ENCODE data around the gene RASGEF1C.

Gene RASGEF1C

DNA sequence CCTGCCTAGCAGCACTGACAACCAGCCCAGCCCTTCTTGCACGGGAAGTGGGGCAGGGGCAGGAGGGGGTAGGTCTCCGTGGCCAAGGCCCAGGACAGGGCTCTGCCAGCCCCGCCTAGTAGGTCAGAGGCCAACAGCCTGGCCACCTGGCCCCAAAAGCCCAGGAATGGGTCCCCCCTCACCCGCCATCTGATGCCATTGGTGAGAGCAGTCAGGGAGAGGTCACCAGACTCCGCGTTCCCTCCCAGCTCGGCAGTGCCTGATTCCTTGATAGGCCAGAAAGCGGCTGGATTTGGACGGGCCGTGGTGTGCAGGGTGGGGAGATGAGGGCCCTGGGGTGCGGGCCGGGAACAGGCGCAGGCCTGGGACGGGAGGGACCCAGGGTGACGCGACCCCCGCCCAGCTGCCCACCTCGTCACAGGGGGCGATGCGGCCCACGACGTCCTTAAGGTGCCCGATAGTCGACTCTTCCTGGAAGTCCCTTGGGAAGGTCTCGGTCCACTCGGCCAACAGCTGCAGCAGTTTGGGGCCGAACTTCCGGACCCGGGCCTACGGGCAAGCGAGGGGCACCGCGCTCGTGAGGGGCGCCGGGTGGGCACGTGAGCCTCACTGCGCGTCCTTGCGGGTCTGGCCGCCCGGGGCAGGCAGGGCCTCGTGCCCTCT lies 72.9 kb downstream of the RASGEF1C start:
- DNase-seq: no peak
- TF ChIP-seq GATA1 (IDR thresholded peaks at IDR 0.05; ENCODE audit: low read depth, low read length) (no peak), POLR2A (IDR thresholded peaks at IDR 0.05; ENCODE audit: low read length) (no peak)

DNA sequence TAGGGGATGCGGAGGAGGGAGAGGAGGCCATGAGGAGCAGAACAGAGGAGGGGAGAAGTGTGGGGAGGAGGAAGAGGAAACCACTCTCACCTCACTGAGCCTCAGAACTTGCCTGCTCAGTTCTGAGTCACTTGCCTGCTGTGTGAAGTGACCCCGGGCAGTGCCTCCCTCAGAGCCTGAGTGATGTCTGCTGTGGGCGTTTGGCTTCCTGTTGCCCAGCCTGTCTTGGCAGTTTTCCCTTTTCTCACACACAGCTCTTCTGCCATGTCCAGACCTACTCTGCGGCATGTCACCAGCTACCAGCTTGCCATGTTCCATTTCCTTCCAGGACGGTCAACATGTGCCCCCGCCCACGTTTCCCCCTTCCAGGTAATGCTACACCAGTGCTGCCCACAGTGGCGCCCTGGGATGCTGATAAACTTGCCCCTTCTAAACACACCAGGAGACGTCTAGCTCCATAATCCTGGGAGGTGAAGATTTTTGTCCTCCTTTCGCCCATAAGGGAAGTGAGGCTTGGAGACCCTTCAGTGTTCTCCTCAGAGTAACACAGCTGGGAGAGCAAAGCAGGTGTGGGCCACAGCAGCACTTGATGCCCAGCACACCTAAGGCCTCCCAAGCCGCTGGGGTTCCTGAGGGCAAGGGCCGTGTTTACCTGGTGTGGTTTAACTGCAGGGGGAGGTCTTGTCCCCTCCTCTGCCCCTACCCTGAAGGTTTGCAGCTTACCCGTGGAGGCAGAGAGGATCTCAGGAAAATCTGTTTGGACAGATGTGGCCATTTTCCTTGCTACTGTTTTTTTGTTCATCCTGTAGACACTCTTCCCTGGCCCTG lies 73.7 kb downstream of the RASGEF1C start:
- DNase-seq: no peak
- TF ChIP-seq POLR2A (IDR thresholded peaks at IDR 0.05; ENCODE audit: low read length) (no peak), GATA1 (IDR thresholded peaks at IDR 0.05; ENCODE audit: low read depth, low read length) (no peak)

DNA sequence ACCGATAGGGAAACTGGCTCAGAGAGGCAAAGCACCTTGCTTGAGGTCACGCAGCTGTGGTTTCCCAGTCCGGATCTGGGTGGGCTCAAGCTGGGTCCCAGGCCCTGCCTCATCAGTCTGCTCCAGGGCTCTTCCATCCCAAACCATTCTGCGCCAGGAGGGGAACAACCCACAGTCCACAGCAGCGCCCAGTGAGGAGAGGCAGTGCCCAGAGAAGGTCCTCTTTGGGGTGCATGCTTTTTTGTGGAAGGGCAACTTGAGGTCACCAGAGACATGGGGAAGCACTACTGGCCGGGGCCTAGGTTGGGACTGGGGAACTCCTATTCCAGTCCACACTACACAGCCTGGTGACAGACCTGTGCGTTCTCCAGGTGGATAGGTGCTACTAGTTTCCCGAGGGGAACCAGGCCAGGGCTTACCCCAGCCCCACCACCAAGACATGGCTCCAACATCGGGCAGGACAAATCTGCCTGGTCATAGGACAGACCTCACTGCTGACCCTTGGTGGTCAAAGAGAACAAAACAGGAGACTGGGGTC lies 75.0 kb downstream of the RASGEF1C start:
- DNase-seq: no peak
- TF ChIP-seq GATA1 (IDR thresholded peaks at IDR 0.05; ENCODE audit: low read depth, low read length) (no peak), POLR2A (IDR thresholded peaks at IDR 0.05; ENCODE audit: low read length) (no peak)

DNA sequence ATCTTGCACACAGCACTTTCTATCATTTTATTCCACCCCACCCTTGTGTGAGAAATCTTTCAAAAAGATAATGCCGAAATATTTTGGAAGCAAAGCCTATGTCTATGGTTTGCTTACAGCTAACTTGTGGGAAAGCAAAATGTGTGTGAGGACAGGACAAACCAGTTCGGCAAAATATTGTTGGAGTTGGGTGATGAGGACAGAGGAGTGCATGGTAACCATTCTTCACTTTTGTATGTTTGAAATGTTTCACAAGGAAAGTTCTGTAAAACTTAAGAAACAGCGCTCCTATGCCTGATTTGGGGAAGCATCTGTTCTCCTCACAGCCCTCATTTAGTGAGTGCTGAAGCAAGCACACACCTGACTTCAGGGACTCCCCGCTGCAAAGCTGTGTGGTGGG lies 75.5 kb downstream of the RASGEF1C start:
- DNase-seq: no peak
- TF ChIP-seq POLR2A (IDR thresholded peaks at IDR 0.05; ENCODE audit: low read length): no peak
- TF ChIP-seq GATA1 (IDR thresholded peaks at IDR 0.05; ENCODE audit: low read depth, low read length): no peak

DNA sequence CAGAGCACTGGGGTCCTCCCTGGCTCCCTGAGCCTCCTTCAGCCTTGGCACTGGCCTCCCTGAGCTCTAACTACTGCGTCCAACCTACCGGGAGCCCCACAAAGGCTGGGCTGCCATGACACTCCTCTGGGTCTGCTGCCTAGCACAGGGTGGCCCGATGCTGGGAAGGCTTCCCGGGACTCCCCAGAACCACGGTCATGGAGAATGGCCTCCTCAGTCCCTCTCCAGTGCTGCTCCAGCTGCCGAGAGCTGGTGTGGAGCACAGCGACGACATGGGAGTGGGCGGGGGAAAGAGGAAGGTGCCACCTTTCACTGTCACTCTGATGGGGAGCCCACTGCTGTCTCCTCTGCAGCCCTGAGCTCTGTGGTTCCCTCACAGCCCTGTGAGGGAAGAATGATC lies 76.0 kb downstream of the RASGEF1C start:
- no peak for DNase-seq
- TF ChIP-seq GATA1 (IDR thresholded peaks at IDR 0.05; ENCODE audit: low read depth, low read length) (no peak), POLR2A (IDR thresholded peaks at IDR 0.05; ENCODE audit: low read length) (no peak)

DNA sequence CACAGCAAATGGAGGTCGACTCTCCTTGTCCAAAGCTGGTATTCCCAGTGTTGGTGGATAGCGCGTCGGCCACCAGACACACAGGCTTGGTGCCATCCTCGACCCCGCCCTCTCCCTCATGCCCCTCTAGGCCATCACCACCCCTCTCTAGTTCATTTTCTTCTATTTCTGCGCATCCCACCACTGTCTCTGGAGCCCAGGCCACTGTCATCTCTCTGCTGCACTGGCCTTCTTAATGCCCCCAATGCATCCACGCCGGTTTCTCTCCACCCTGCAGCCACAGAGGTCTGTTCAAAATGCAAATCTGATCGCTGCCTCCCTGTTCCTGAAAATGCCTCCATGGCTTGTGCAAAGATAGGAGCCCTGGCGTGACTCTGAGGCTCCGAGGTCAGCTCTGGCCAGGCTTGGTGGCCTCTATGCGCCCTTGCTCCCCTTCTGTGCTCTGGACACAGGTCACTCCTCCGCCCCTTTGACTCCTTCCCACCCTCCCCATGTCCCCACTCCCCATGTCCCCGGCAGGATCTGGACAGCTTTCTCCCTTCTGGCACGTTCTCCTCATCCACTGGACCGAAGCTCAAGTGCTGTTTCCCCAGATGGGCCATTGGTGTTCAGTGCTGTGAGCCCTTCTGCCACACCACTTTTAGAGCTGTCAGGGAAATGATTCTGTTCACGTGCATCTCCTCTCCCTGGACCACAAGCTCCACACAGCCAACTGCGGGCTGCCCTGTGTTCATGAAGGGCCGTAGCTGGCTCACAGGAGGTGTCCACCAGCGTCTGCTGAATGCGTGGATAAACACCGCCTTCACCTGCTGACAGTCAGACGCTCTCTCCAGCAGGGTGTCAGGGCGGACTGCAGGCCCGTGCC lies 77.9 kb downstream of the RASGEF1C start:
- no peak for DNase-seq
- no peak for TF ChIP-seq GATA1 (IDR thresholded peaks at IDR 0.05; ENCODE audit: low read depth, low read length)
- TF ChIP-seq POLR2A (IDR thresholded peaks at IDR 0.05; ENCODE audit: low read length): no peak

DNA sequence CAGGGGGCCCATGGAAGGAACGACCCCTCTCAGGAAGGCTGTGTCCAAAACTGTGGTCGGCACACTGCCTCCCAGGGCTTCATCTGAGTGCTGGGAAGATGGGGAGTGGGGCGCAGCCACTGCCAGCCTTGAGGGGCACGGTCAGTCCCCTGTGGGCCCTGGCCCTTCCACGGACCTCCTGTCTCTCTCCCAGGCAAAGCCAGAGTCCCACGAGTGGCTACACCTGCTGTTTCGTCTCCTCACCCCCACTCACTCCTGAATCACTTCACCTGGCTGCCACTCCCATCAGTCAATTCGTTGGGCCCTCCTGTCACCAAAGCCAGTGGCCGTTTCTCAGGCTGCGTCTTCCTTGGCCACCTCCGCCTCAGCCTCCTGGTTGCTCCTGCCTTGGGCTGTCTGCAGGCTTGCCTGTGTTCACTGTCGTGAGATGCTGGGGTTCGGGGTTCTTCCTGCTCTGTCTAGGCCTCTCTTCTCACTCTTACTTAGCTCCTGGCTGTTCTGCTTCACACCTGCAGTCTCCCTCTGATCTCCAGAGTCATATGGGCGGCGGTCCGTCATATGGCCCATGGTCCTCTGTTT lies 78.6 kb downstream of the RASGEF1C start:
- TF ChIP-seq GATA1 (IDR thresholded peaks at IDR 0.05; ENCODE audit: low read depth, low read length) (no peak), POLR2A (IDR thresholded peaks at IDR 0.05; ENCODE audit: low read length) (no peak)
- no peak for DNase-seq

DNA sequence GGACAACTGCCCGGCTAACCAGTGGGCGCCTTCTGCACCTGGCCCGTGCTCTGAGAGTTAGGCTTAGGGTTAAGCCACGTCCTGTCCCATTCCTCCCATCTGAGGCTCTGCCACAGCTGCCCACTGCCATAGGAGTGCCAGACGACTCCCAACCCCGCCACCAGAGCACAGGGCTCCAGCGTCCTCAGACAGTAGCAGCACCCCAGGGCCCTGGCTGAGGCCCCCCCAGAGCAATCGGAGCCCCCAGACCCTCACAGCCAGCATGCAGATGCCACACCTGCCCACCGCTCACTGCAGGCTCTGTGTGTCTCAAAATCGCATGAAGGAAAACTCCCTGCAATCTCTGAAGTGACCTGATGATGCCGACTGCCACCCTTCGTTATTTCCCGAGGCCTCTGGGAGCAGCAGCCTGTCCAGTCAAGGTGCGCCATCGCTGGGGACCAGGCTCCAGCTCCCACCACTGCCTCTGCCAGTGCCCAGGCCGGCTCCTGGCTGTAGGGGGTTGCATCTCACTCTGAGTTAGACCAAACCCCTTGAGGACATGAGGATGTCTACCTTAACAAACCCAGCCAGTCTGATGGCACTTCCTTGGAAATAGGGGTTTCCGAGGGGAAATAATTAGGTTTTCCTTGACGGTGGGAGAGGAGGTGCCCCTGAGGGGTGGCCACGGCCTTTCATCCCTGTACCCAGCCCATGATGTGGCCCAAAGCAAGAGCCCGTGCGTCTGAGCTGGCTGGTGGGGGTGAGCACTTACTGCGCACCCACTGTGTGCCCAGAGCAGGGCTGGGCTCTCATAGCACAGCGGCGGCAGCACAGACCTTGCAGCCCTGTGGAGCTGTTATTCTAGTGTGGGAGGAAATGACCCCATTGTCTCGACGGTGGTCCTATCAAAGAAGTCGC lies 79.5 kb downstream of the RASGEF1C start:
- TF ChIP-seq GATA1 (IDR thresholded peaks at IDR 0.05; ENCODE audit: low read depth, low read length) (no peak), POLR2A (IDR thresholded peaks at IDR 0.05; ENCODE audit: low read length) (no peak)
- DNase-seq: no peak

DNA sequence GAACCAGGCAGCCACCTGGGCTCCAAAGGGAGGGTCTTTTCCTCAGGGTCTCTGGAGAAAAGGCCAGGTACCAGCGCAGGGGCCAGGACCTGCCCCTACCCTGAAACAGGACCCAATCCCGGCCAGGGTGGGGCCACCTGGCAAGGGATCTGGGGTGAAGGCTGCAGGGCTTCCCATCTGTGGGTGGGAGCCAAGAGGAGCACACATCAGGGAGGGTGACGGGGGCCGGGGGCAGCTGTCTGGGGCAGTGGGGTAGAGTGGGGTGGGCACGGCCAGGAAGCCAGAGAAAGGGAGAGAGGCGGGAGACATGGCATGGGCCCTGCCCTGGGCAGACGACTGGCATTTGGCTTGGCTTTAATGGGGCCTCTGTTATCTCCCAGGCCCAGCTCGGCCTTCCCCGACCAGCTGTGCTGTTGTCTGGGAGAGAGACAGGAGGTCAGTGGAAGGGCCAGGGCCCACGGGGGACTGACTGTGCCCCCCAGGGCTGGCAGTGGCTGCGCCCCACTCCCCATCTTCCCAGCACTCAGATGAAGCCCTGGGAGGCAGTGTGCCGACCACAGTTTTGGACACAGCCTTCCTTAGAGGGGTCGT lies 80.2 kb downstream of the RASGEF1C start:
- no peak for DNase-seq
- TF ChIP-seq GATA1 (IDR thresholded peaks at IDR 0.05; ENCODE audit: low read depth, low read length): no peak
- TF ChIP-seq POLR2A (IDR thresholded peaks at IDR 0.05; ENCODE audit: low read length): no peak

DNA sequence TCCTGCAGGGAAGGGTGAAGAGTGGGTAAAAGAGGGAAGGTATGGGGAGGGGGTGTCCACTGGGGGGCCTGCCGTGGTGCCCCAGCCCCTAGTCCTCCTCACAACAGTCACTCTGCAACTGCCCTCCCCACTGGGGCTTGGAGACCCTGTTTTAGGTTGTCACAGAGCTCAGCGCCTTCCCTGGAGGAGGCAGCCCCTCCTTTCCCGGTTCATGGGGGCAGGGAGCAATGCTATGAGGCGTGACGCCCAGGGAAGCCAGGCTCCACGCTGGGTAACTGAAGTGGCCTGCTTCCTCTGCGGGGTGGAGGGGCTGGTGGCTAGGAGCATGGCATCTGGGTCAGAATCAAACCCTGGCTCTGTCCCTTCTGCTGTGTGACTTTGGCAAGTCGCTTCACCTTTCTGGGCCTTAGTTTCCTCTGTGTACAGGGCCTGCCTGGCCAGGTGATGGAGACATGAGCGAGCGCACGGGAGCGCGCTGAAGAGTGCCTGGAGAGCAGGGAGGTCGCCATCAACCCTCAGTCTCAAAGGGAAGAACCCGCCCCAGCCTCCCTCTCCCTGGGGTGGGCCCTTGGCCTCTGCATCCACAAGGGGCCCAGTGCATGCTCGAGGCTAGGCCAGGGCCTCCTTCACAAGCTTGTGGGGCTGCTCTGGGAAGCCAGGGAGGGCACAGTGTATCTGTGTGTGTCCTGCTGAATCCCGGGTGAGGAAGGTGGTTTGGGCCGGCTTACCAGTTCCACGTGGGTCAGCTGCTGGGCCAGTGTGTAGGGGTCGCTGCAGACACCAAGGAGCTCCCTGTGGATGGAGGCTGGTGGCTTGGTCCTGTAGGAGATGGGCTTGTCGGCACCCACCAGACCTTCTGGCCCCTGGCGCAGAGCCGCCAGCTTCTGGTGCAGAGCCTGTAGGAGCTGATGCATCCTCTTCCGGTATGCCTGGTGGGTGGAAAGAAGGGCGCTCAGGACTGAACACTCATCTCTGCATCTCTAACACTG lies 81.0 kb downstream of the RASGEF1C start:
- TF ChIP-seq POLR2A (IDR thresholded peaks at IDR 0.05; ENCODE audit: low read length): no peak
- no peak for TF ChIP-seq GATA1 (IDR thresholded peaks at IDR 0.05; ENCODE audit: low read depth, low read length)
- no peak for DNase-seq

Data from erythroblast (primary cell).